GM23338 (cell line): ENCODE results near the gene MFSD8. TPM values are rescaled to one million over a fixed set of nuclear protein-coding genes. Genes with fewer than 3 reads are reported as not detected.

Source experiments
- ATAC-seq: fragments of 200-7000 bp; cut with Tn5 transposase; 3 replicates; pipeline ENCODE4 v1.9.1; 2020
- DNase-seq: peaks from one replicate; pipeline ENCODE4 v3.0.0-alpha.2; 2015; ENCODE audit warnings: low spot score
- H2AFZ ChIP-seq: fragments of 200-600 bp; sonication (generic); 2 replicates; pipeline ENCODE4 v1.8.0; 2016; ENCODE audit warnings: antibody characterized with exemption, mild to moderate bottlenecking, moderate library complexity
- H3F3A ChIP-seq: fragments of 200-600 bp; sonication (generic); replicated peaks from 2 replicates; pipeline ENCODE4 v1.8.0; 2017; ENCODE audit warnings: antibody characterized with exemption, mixed run types, low read depth
- H3K27ac ChIP-seq: fragments of 200-600 bp; sonication (generic); 2 replicates; pipeline ENCODE4 v1.6.1; 2016; ENCODE audit warnings: low read depth
- H3K27me3 ChIP-seq: fragments of 200-600 bp; sonication (generic); 2 replicates; pipeline ENCODE4 v1.8.0; 2016; ENCODE audit warnings: mild to moderate bottlenecking, mixed run types, moderate library complexity; ENCODE audit not compliant: insufficient read depth
- H3K36me3 ChIP-seq: fragments of 200-600 bp; sonication (generic); 2 replicates; pipeline ENCODE4 v1.8.0; 2016; ENCODE audit warnings: mild to moderate bottlenecking; ENCODE audit not compliant: insufficient read depth
- H3K4me1 ChIP-seq: fragments of 200-600 bp; sonication (generic); 2 replicates; pipeline ENCODE4 v1.8.0; 2016; ENCODE audit warnings: mild to moderate bottlenecking, moderate library complexity; ENCODE audit not compliant: insufficient read depth
- H3K4me2 ChIP-seq: fragments of 200-600 bp; sonication (generic); 2 replicates; pipeline ENCODE4 v1.7.1; 2017; ENCODE audit warnings: mixed run types
- H3K4me3 ChIP-seq: fragments of 200-600 bp; sonication (generic); 2 replicates; pipeline ENCODE4 v1.6.1; 2016; ENCODE audit warnings: mixed run types
- H3K79me2 ChIP-seq: fragments of 200-600 bp; sonication (generic); replicated peaks from 2 replicates; pipeline ENCODE4 v1.8.0; 2017; ENCODE audit warnings: mild to moderate bottlenecking; ENCODE audit not compliant: insufficient read depth
- H3K9me2 ChIP-seq: fragments of 200-600 bp; sonication (generic); 2 replicates; pipeline ENCODE4 v1.8.0; 2017; ENCODE audit not compliant: insufficient read depth
- H4K20me1 ChIP-seq: fragments of 200-600 bp; sonication (generic); replicated peaks from 2 replicates; pipeline ENCODE4 v1.8.0; 2017; ENCODE audit warnings: mild to moderate bottlenecking; ENCODE audit not compliant: insufficient read depth
- H3K27ac Mint-ChIP-seq: 2 replicates; pipeline ENCODE4 v1.8.0; 2020; ENCODE audit warnings: inconsistent platforms, mild to moderate bottlenecking, moderate library complexity, mixed read lengths
- H3K27me3 Mint-ChIP-seq: 3 replicates; pipeline ENCODE4 v1.8.0; 2022; ENCODE audit warnings: low read depth, mild to moderate bottlenecking, moderate library complexity, mixed read lengths, inconsistent platforms; ENCODE audit not compliant: insufficient read depth, poor library complexity
- H3K36me3 Mint-ChIP-seq: 3 replicates; pipeline ENCODE4 v1.8.0; 2021; ENCODE audit warnings: low read depth, mild to moderate bottlenecking, inconsistent platforms, moderate library complexity, mixed read lengths
- H3K4me1 Mint-ChIP-seq: 3 replicates; pipeline ENCODE4 v1.8.0; 2020; ENCODE audit warnings: mild to moderate bottlenecking, inconsistent platforms, mixed read lengths
- H3K4me3 Mint-ChIP-seq: 3 replicates; pipeline ENCODE4 v1.8.0; 2021; ENCODE audit warnings: moderate library complexity, mild to moderate bottlenecking, inconsistent platforms, mixed read lengths
- H3K9me3 Mint-ChIP-seq: 3 replicates; pipeline ENCODE4 v1.8.0; 2020; ENCODE audit warnings: moderate library complexity, mild to moderate bottlenecking, inconsistent platforms, mixed read lengths
- EZH2phosphoT487 ChIP-seq: fragments of 200-600 bp; sonication (generic); IDR thresholded peaks from one replicate; pipeline ENCODE4 v1.8.1; 2018; ENCODE audit warnings: antibody characterized with exemption; ENCODE audit not compliant: unreplicated experiment
- JUNB ChIP-seq: IDR thresholded peaks from one replicate; pipeline ENCODE4 v1.6.1; 2016; ENCODE audit warnings: antibody characterized with exemption; ENCODE audit not compliant: unreplicated experiment
- NANOG ChIP-seq: IDR thresholded peaks from 2 replicates; pipeline ENCODE4 v1.6.1; 2016; ENCODE audit warnings: antibody characterized with exemption, borderline replicate concordance
- STAT1 ChIP-seq: IDR thresholded peaks from one replicate; pipeline ENCODE4 v1.6.1; 2016; ENCODE audit warnings: antibody characterized with exemption; ENCODE audit not compliant: unreplicated experiment
- ZNF114 ChIP-seq: fragments of 250-450 bp; sonication (Bioruptor Pico); IDR thresholded peaks from 2 replicates; pipeline ENCODE4 v1.5.0; 2020; ENCODE audit warnings: mild to moderate bottlenecking, moderate library complexity
- polyA plus RNA-seq: library from polyadenylated mRNA; unstranded; fragments of >200 nt; fragmentation: Nextera tagmentation; extraction: Ambion mirVana; gene quantifications from 2 replicates; pipeline ENCODE4 v1.2.1, GENCODE V29; 2016
- total RNA-seq: library from RNA; depleted of rRNA; stranded (reverse); fragments of >200 nt; shearing (Covaris generic); gene quantifications from 2 replicates; pipeline ENCODE4 v1.2.3, GENCODE V29; 2014
- TF ChIP-seq, protein P1 (sequence below): IDR thresholded peaks from one replicate; pipeline ENCODE4 v1.6.1; 2018; ENCODE audit warnings: antibody characterized with exemption; ENCODE audit not compliant: unreplicated experiment
- TF ChIP-seq, protein P2 (sequence below): fragments of 250-450 bp; sonication (Bioruptor Pico); IDR thresholded peaks from 2 replicates; pipeline ENCODE4 v1.5.0; 2020; ENCODE audit warnings: mild to moderate bottlenecking, moderate library complexity
- TF ChIP-seq, protein P3 (sequence below), 2 experiments: fragments of 200-600 bp in 1 of 2; sonication (generic) in 1 of 2; conservative IDR thresholded peaks; 2 replicates each; pipeline versions ENCODE4 v1.5.1 to v1.6.1; 2016 to 2017; ENCODE audit warnings: antibody characterized with exemption in 2 of 2, low read depth in 2 of 2, mild to moderate bottlenecking in 2 of 2, moderate library complexity in 1 of 2

The MFSD8 gene
- total and polyA plus RNA-seq, 2 experiments from 2014 or later = 23.6 to 24.0 TPM

GRCh38 chr4:127993151-127993550 lies 28.2 kb upstream of the MFSD8 start:
- Histone ChIP-seq H3K27ac (no peak overlapping the region), H3K9me2 (no peaks in the 10 kb centered on the region), H2AFZ (no peak overlapping the region), H3K79me2 (no peaks in the 10 kb centered on the region), H3K36me3 (peaks cover 4% of the 10 kb centered on the region; the same call in 1 of the 2 replicates), H3K27me3 (no peaks in the 10 kb centered on the region), H3K4me3 (no peak overlapping the region), H3F3A (no peaks in the 10 kb centered on the region), H3K4me1 (no peaks in the 10 kb centered on the region), H3K4me2 (no peak overlapping the region), H4K20me1 (no peaks in the 10 kb centered on the region)
- TF ChIP-seq JUNB = no peak
- TF ChIP-seq ZNF114 (CRISPR knock-in tag) = no peak
- TF ChIP-seq, protein P1, sequence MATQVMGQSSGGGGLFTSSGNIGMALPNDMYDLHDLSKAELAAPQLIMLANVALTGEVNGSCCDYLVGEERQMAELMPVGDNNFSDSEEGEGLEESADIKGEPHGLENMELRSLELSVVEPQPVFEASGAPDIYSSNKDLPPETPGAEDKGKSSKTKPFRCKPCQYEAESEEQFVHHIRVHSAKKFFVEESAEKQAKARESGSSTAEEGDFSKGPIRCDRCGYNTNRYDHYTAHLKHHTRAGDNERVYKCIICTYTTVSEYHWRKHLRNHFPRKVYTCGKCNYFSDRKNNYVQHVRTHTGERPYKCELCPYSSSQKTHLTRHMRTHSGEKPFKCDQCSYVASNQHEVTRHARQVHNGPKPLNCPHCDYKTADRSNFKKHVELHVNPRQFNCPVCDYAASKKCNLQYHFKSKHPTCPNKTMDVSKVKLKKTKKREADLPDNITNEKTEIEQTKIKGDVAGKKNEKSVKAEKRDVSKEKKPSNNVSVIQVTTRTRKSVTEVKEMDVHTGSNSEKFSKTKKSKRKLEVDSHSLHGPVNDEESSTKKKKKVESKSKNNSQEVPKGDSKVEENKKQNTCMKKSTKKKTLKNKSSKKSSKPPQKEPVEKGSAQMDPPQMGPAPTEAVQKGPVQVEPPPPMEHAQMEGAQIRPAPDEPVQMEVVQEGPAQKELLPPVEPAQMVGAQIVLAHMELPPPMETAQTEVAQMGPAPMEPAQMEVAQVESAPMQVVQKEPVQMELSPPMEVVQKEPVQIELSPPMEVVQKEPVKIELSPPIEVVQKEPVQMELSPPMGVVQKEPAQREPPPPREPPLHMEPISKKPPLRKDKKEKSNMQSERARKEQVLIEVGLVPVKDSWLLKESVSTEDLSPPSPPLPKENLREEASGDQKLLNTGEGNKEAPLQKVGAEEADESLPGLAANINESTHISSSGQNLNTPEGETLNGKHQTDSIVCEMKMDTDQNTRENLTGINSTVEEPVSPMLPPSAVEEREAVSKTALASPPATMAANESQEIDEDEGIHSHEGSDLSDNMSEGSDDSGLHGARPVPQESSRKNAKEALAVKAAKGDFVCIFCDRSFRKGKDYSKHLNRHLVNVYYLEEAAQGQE = no peak
- TF ChIP-seq, protein P2, sequence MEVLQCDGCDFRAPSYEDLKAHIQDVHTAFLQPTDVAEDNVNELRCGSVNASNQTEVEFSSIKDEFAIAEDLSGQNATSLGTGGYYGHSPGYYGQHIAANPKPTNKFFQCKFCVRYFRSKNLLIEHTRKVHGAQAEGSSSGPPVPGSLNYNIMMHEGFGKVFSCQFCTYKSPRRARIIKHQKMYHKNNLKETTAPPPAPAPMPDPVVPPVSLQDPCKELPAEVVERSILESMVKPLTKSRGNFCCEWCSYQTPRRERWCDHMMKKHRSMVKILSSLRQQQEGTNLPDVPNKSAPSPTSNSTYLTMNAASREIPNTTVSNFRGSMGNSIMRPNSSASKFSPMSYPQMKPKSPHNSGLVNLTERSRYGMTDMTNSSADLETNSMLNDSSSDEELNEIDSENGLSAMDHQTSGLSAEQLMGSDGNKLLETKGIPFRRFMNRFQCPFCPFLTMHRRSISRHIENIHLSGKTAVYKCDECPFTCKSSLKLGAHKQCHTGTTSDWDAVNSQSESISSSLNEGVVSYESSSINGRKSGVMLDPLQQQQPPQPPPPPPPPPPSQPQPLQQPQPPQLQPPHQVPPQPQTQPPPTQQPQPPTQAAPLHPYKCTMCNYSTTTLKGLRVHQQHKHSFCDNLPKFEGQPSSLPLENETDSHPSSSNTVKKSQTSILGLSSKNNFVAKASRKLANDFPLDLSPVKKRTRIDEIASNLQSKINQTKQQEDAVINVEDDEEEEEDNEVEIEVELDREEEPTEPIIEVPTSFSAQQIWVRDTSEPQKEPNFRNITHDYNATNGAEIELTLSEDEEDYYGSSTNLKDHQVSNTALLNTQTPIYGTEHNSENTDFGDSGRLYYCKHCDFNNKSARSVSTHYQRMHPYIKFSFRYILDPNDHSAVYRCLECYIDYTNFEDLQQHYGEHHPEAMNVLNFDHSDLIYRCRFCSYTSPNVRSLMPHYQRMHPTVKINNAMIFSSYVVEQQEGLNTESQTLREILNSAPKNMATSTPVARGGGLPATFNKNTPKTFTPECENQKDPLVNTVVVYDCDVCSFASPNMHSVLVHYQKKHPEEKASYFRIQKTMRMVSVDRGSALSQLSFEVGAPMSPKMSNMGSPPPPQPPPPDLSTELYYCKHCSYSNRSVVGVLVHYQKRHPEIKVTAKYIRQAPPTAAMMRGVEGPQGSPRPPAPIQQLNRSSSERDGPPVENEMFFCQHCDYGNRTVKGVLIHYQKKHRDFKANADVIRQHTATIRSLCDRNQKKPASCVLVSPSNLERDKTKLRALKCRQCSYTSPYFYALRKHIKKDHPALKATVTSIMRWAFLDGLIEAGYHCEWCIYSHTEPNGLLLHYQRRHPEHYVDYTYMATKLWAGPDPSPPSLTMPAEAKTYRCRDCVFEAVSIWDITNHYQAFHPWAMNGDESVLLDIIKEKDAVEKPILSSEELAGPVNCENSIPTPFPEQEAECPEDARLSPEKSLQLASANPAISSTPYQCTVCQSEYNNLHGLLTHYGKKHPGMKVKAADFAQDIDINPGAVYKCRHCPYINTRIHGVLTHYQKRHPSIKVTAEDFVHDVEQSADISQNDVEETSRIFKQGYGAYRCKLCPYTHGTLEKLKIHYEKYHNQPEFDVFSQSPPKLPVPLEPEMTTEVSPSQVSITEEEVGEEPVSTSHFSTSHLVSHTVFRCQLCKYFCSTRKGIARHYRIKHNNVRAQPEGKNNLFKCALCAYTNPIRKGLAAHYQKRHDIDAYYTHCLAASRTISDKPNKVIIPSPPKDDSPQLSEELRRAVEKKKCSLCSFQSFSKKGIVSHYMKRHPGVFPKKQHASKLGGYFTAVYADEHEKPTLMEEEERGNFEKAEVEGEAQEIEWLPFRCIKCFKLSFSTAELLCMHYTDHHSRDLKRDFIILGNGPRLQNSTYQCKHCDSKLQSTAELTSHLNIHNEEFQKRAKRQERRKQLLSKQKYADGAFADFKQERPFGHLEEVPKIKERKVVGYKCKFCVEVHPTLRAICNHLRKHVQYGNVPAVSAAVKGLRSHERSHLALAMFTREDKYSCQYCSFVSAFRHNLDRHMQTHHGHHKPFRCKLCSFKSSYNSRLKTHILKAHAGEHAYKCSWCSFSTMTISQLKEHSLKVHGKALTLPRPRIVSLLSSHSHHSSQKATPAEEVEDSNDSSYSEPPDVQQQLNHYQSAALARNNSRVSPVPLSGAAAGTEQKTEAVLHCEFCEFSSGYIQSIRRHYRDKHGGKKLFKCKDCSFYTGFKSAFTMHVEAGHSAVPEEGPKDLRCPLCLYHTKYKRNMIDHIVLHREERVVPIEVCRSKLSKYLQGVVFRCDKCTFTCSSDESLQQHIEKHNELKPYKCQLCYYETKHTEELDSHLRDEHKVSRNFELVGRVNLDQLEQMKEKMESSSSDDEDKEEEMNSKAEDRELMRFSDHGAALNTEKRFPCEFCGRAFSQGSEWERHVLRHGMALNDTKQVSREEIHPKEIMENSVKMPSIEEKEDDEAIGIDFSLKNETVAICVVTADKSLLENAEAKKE (CRISPR knock-in tag) = no peak
- no peak for TF ChIP-seq NANOG
- TF ChIP-seq, protein P3, sequence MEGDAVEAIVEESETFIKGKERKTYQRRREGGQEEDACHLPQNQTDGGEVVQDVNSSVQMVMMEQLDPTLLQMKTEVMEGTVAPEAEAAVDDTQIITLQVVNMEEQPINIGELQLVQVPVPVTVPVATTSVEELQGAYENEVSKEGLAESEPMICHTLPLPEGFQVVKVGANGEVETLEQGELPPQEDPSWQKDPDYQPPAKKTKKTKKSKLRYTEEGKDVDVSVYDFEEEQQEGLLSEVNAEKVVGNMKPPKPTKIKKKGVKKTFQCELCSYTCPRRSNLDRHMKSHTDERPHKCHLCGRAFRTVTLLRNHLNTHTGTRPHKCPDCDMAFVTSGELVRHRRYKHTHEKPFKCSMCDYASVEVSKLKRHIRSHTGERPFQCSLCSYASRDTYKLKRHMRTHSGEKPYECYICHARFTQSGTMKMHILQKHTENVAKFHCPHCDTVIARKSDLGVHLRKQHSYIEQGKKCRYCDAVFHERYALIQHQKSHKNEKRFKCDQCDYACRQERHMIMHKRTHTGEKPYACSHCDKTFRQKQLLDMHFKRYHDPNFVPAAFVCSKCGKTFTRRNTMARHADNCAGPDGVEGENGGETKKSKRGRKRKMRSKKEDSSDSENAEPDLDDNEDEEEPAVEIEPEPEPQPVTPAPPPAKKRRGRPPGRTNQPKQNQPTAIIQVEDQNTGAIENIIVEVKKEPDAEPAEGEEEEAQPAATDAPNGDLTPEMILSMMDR (conservative IDR thresholded peaks at IDR 0.05; ENCODE audit: low read depth in 2 of 2) = no peak
- TF ChIP-seq EZH2phosphoT487 = no peak
- no peak for TF ChIP-seq STAT1
- ATAC-seq = no peak
- no peak overlapping the region for H3K4me3 Mint-ChIP-seq
- H3K27me3 Mint-ChIP-seq = no peaks in the 10 kb centered on the region
- H3K36me3 Mint-ChIP-seq = peaks cover 25% of the 10 kb centered on the region; the same call in 2 of the 3 replicates
- no peaks in the 10 kb centered on the region for H3K4me1 Mint-ChIP-seq
- peaks cover 8% of the 10 kb centered on the region; the same call in 2 of the 3 replicates for H3K9me3 Mint-ChIP-seq
- H3K27ac Mint-ChIP-seq = no peak overlapping the region
- no peak for DNase-seq
